Breast epithelium (tissue), 3 donors: ENCODE measurements around the gene ATP1A1.

Experiments used
- CTCF ChIP-seq, 3 donors: fragments of 450-650 bp; IDR thresholded peaks; one replicate each; pipeline ENCODE4 v1.5.1; 2016 to 2017; ENCODE audit warnings: antibody characterized with exemption in 3 of 3, mild to moderate bottlenecking in 3 of 3, moderate library complexity in 3 of 3
- POLR2A ChIP-seq: fragments of 450-650 bp; IDR thresholded peaks from one replicate; pipeline ENCODE4 v1.6.1; 2016; ENCODE audit warnings: antibody characterized with exemption, mild to moderate bottlenecking, moderate library complexity

- TF ChIP-seq CTCF (IDR thresholded peaks at IDR 0.05), result no peak
- no peak for TF ChIP-seq POLR2A
Measured at GRCh38 chr1:116451702-116452101, 78.7 kb downstream of the ATP1A1 start.
